LoVo (cell line): Measurements from ENCODE around the gene PPM1N.

Experiments
- DNase-seq: peaks from one replicate; pipeline ENCODE4 v3.0.0-alpha.2; 2016; ENCODE audit warnings: low spot score

Gene PPM1N

GRCh38 chr19:45498411-45499195 is at the start of gene PPM1N:
Gene PPM1N (plus strand): TSS chr19:45498443. CDS start chr19:45498473, 30 bp downstream.
- DNase-seq = no peak

GRCh38 chr19:45448887-45449299 is 49.4 kb upstream of the PPM1N start:
- no peak for DNase-seq

GRCh38 chr19:45450012-45450333 is 48.3 kb upstream of the PPM1N start:
- no peak for DNase-seq

GRCh38 chr19:45451131-45451849 is 47.0 kb upstream of the PPM1N start:
- no peak for DNase-seq

- DNase-seq = no peak
Observed at GRCh38 chr19:45451850-45452387, 46.3 kb upstream of the PPM1N start.

GRCh38 chr19:45455707-45456499 is 42.3 kb upstream of the PPM1N start:
- peak; percentile 97 for DNase-seq

GRCh38 chr19:45456500-45456815 is 41.8 kb upstream of the PPM1N start:
- no peak for DNase-seq

GRCh38 chr19:45457776-45458175 is 40.5 kb upstream of the PPM1N start:
- DNase-seq = no peak

- no peak for DNase-seq
Observed at GRCh38 chr19:45460807-45461347, 37.4 kb upstream of the PPM1N start.

- DNase-seq = no peak
Observed at GRCh38 chr19:45462174-45462573, 36.1 kb upstream of the PPM1N start.

- DNase-seq = no peak
Observed at GRCh38 chr19:45463241-45463640, 35.0 kb upstream of the PPM1N start.

GRCh38 chr19:45464274-45464673 is 34.0 kb upstream of the PPM1N start:
- DNase-seq = no peak

GRCh38 chr19:45464852-45465441 is 33.3 kb upstream of the PPM1N start:
- no peak for DNase-seq

GRCh38 chr19:45467115-45467455 is 31.2 kb upstream of the PPM1N start:
- no peak for DNase-seq

- DNase-seq = peak; percentile 98
Observed at GRCh38 chr19:45467456-45468158, 30.6 kb upstream of the PPM1N start, which contains the start of gene FOSB. Gene FOSB (plus strand): TSS chr19:45467996. CDS start chr19:45468587, 591 bp downstream.

- DNase-seq = no peak
Observed at GRCh38 chr19:45468159-45468651, 30.0 kb upstream of the PPM1N start.

GRCh38 chr19:45468803-45469131 is 29.5 kb upstream of the PPM1N start:
- peak; percentile 68 for DNase-seq

GRCh38 chr19:45469132-45469944 is 28.9 kb upstream of the PPM1N start:
- peak; percentile 96 for DNase-seq

GRCh38 chr19:45469945-45470761 is 28.1 kb upstream of the PPM1N start:
- no peak for DNase-seq

GRCh38 chr19:45470762-45471081 is 27.5 kb upstream of the PPM1N start:
- no peak for DNase-seq
